OCI-LY7 (cell line): ENCODE measurements around the gene ZNF541. TPM values are rescaled to one million over a fixed set of nuclear protein-coding genes. Genes with fewer than 3 reads are reported as not detected.

Experiments used
- BruUV-seq: library from RNA; stranded (reverse); fragments of 400-500 nt; replicated peaks from 2 replicates; lab custom pipeline; 2021; lab: Mats Ljungman, UMichigan
- CTCF ChIA-PET: fragments of 300-600 bp; sonication (Branson Sonifier 250); formaldehyde crosslinking; loops from one replicate; lab custom pipeline; 2022; ENCODE audit warnings: antibody characterized with exemption; ENCODE audit not compliant: unreplicated experiment; lab: Charles Lee
- POLR2A ChIA-PET: fragments of 300-600 bp; sonication (Branson Sonifier 250); formaldehyde crosslinking; loops from one replicate; lab custom pipeline; 2022; ENCODE audit warnings: antibody characterized with exemption; lab: Charles Lee
- DNase-seq: peaks from one replicate; pipeline ENCODE4 v3.0.0-alpha.2; 2015; ENCODE audit warnings: low spot score
- H2AFZ ChIP-seq: fragments of 200-600 bp; sonication (generic), shearing (Covaris generic); 2 replicates; pipeline ENCODE4 v1.6.1; 2014; ENCODE audit warnings: mild to moderate bottlenecking, antibody characterized with exemption, low read length, moderate library complexity
- H3K27ac ChIP-seq: fragments of 200-600 bp; sonication (generic); 2 replicates; pipeline ENCODE4 v1.5.1; 2014; ENCODE audit warnings: mixed run types, low read depth, mild to moderate bottlenecking, moderate library complexity, low read length, inconsistent platforms; ENCODE audit not compliant: poor library complexity, severe bottlenecking
- H3K36me3 ChIP-seq: fragments of 200-600 bp; sonication (generic); 2 replicates; pipeline ENCODE4 v1.6.1; 2014; ENCODE audit warnings: mild to moderate bottlenecking, antibody characterized with exemption, low read length, moderate library complexity, mixed read lengths; ENCODE audit not compliant: insufficient read depth
- H3K4me1 ChIP-seq: fragments of 200-600 bp; sonication (generic); 2 replicates; pipeline ENCODE4 v1.5.1; 2014; ENCODE audit warnings: mild to moderate bottlenecking, low read length; ENCODE audit not compliant: insufficient read depth, poor library complexity, severe bottlenecking
- H3K4me2 ChIP-seq: fragments of 200-600 bp; sonication (generic); 2 replicates; pipeline ENCODE4 v1.6.1; 2014; ENCODE audit warnings: mild to moderate bottlenecking, low read length
- H3K4me3 ChIP-seq: fragments of 200-600 bp; sonication (generic); 2 replicates; pipeline ENCODE4 v1.5.1; 2014; ENCODE audit warnings: mild to moderate bottlenecking, low read depth, low read length; ENCODE audit not compliant: poor library complexity, severe bottlenecking
- H3K79me2 ChIP-seq: fragments of 200-600 bp; sonication (generic); 2 replicates; pipeline ENCODE4 v1.6.1; 2016; ENCODE audit warnings: low read depth, mild to moderate bottlenecking, low read length, moderate library complexity, mixed read lengths; ENCODE audit not compliant: insufficient read depth
- H3K9me2 ChIP-seq: fragments of 200-600 bp; sonication (generic); 2 replicates; pipeline ENCODE4 v1.6.1; 2016; ENCODE audit warnings: mild to moderate bottlenecking, low read length, mixed read lengths; ENCODE audit not compliant: insufficient read depth
- H3K9me3 ChIP-seq: fragments of 200-600 bp; sonication (generic); 2 replicates; pipeline ENCODE4 v1.6.1; 2014; ENCODE audit warnings: mild to moderate bottlenecking, mixed run types, low read length, mixed read lengths
- H4K20me1 ChIP-seq: fragments of 200-600 bp; sonication (generic); 2 replicates; pipeline ENCODE4 v1.6.1; 2014; ENCODE audit warnings: mild to moderate bottlenecking, antibody characterized with exemption, low read length, moderate library complexity, mixed read lengths; ENCODE audit not compliant: insufficient read depth
- EZH2phosphoT487 ChIP-seq: fragments of 200-600 bp; sonication (generic); IDR thresholded peaks from 2 replicates; pipeline ENCODE4 v1.6.1; 2018; ENCODE audit warnings: low read depth, borderline replicate concordance, mild to moderate bottlenecking, mixed run types, antibody characterized with exemption, low read length, moderate library complexity, mixed read lengths
- intact Hi-C: fragments of 100-400 bp; cut with micrococcal nuclease; formaldehyde crosslinking; loops from one replicate; pipeline ENCODE4 v1.10.0; 2022; ENCODE audit not compliant: unreplicated experiment
- total RNA-seq, 2 experiments: library from RNA; depleted of rRNA in 1 of 2; stranded (reverse); fragments of >200 nt in 1 of 2; shearing (Covaris generic) in 1 of 2; gene quantifications; 2 replicates each; pipeline ENCODE4 v1.2.3, GENCODE V29; 2014 to 2022
- TF ChIP-seq, protein P1 (sequence below): fragments of 200-600 bp; sonication (generic); conservative IDR thresholded peaks from 2 replicates; pipeline ENCODE4 v1.5.1; 2014; ENCODE audit warnings: mild to moderate bottlenecking, antibody characterized with exemption, low read length, moderate library complexity, mixed read lengths

ZNF541 gene
- total RNA-seq, 2 experiments from 2014 or later, result not detected

DNA sequence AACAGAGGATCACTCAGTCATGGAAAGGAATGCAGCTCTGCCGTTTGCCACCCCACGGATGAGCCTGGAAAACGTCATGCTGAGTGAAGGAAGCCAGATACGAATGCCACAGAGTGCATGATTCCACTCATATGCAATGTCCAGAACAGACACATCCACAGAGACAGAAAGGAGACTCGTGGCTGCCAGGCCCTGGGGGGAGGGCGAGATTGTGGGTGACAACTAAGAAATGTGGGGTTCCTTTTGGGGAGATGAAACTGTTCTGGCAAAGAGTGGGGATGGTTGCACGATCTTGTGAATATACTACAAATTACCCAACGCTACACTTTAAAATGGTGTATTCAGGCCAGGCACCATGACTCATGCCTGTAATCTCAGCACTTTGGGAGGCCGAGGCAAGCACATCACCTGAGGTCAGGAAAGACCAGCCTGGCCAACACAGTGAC is 30.9 kb downstream of the ZNF541 start:
- Histone ChIP-seq H3K79me2 (no peaks in the 10 kb centered on the region), H3K9me3 (no peaks in the 10 kb centered on the region), H3K4me2 (no peak overlapping the region), H2AFZ (peak overlapping the region; percentile 74), H3K9me2 (no peaks in the 10 kb centered on the region), H3K4me3 (no peak overlapping the region), H3K36me3 (no peaks in the 10 kb centered on the region), H3K27ac (no peak overlapping the region), H4K20me1 (no peaks in the 10 kb centered on the region), H3K4me1 (peaks cover 18% of the 10 kb centered on the region)
- no peak for DNase-seq
- ChIA-PET POLR2A (no interaction called here), CTCF (no interaction called here)
- TF ChIP-seq EZH2phosphoT487, result no peak
- TF ChIP-seq, protein P1, sequence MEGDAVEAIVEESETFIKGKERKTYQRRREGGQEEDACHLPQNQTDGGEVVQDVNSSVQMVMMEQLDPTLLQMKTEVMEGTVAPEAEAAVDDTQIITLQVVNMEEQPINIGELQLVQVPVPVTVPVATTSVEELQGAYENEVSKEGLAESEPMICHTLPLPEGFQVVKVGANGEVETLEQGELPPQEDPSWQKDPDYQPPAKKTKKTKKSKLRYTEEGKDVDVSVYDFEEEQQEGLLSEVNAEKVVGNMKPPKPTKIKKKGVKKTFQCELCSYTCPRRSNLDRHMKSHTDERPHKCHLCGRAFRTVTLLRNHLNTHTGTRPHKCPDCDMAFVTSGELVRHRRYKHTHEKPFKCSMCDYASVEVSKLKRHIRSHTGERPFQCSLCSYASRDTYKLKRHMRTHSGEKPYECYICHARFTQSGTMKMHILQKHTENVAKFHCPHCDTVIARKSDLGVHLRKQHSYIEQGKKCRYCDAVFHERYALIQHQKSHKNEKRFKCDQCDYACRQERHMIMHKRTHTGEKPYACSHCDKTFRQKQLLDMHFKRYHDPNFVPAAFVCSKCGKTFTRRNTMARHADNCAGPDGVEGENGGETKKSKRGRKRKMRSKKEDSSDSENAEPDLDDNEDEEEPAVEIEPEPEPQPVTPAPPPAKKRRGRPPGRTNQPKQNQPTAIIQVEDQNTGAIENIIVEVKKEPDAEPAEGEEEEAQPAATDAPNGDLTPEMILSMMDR, result no peak
- intact Hi-C loops, result no loop called here
- no TSS peak for BruUV-seq

DNA sequence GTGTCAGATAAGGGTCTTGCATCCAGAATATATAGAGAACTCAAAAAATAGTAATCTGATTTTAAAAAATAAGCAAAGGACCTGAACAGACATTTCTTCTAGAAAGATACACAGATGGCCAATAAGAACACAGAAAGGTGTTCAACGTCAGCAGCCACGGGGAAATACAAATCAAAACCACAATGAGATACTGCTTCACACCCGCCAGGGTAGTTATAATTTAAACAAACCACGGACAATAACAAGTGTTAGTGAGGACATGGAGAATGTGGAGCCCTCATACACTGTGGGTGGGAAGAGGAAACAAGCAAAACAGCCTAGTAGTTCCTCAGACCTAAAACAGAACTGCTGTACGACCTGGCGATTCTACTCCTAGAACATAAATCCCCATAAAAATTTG is 31.4 kb downstream of the ZNF541 start:
- no peaks in the 10 kb centered on the region for H3K36me3 ChIP-seq
- intact Hi-C loops, result loop anchor here (2.0 kb wide), 1 partner anchor 157 kb away; no protein-coding TSS in a partner anchor
- no peak overlapping the region for H3K4me3 ChIP-seq
- H3K4me1 ChIP-seq, result peaks cover 18% of the 10 kb centered on the region
- DNase-seq, result no peak
- no TSS peak for BruUV-seq
- TF ChIP-seq, protein P1, result no peak
- TF ChIP-seq EZH2phosphoT487, result no peak
- H3K9me2 ChIP-seq, result no peaks in the 10 kb centered on the region
- CTCF ChIA-PET, result no interaction called here
- no peak overlapping the region for H3K27ac ChIP-seq
- no peaks in the 10 kb centered on the region for H3K9me3 ChIP-seq
- H3K4me2 ChIP-seq, result no peak overlapping the region
- no peaks in the 10 kb centered on the region for H3K79me2 ChIP-seq
- POLR2A ChIA-PET, result no interaction called here
- no peaks in the 10 kb centered on the region for H4K20me1 ChIP-seq
- peak overlapping the region; percentile 74 for H2AFZ ChIP-seq

DNA sequence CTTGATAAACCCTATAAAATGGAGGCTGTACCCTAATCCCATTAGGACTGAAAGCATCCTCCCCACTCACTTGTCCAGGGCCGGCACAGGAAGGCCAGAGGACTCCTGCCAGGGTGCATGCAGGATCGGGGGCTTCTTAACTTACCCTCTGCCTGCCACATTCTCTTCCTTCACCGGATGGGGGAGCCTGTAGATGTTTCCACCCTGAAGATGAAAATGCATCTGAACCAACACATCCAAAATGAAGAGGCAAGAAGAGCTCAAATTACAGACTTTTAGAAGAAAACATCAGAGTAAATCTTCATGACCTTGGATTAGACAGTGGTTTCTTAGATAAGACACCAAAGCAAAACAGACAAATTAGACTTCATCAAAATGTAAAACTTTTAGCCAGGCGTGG is 32.2 kb downstream of the ZNF541 start:
- ChIA-PET CTCF (interaction anchor here (0.5 to 1.0 kb wide), 2 partner anchors 19 to 82 kb away, joined by 4 read pairs; no protein-coding TSS in a partner anchor), POLR2A (interaction anchor here (0.6 kb wide), 1 partner anchor 329 kb away, joined by 3 read pairs; no protein-coding TSS in a partner anchor)
- Histone ChIP-seq H3K4me1 (peaks cover 18% of the 10 kb centered on the region), H3K4me3 (no peak overlapping the region), H2AFZ (peak overlapping the region; percentile 74), H3K9me3 (no peaks in the 10 kb centered on the region), H4K20me1 (no peaks in the 10 kb centered on the region), H3K36me3 (no peaks in the 10 kb centered on the region), H3K79me2 (no peaks in the 10 kb centered on the region), H3K9me2 (no peaks in the 10 kb centered on the region), H3K27ac (no peak overlapping the region), H3K4me2 (no peak overlapping the region)
- TF ChIP-seq EZH2phosphoT487, result no peak
- TF ChIP-seq, protein P1, result peak; percentile 70
- DNase-seq, result peak; percentile 67
- no TSS peak for BruUV-seq
- intact Hi-C loops, result loop anchor here (2.0 kb wide), 1 partner anchor 158 kb away; no protein-coding TSS in a partner anchor
